AG09319 (cell line): ENCODE results near the gene SLC45A1.

Source experiments
- DNase-seq: peaks from one replicate; pipeline ENCODE4 v3.0.0-alpha.2; 2010; ENCODE audit warnings: low read depth; ENCODE audit errors: extremely low read depth
- CTCF ChIP-seq: IDR thresholded peaks from 2 replicates; pipeline ENCODE4 v1.5.1; 2011; ENCODE audit warnings: low read depth, mild to moderate bottlenecking, inconsistent platforms, low read length, moderate library complexity

The SLC45A1 gene

GRCh38 chr1:8373581-8374241 is 55.8 kb downstream of the SLC45A1 start:
- no peak for DNase-seq
- TF ChIP-seq CTCF, result no peak

- DNase-seq, result no peak
- TF ChIP-seq CTCF, result no peak
These were observed 56.4 kb downstream of the SLC45A1 start for GRCh38 chr1:8374356-8374755.

GRCh38 chr1:8374812-8375211 is 56.9 kb downstream of the SLC45A1 start:
- no peak for DNase-seq
- TF ChIP-seq CTCF, result peak; percentile 41

- no peak for TF ChIP-seq CTCF
- no peak for DNase-seq
These were observed 58.5 kb downstream of the SLC45A1 start for GRCh38 chr1:8376358-8376840.

- TF ChIP-seq CTCF, result no peak
- no peak for DNase-seq
These were observed 59.5 kb downstream of the SLC45A1 start for GRCh38 chr1:8377271-8377981.

GRCh38 chr1:8378178-8378577 is 60.3 kb downstream of the SLC45A1 start:
- TF ChIP-seq CTCF, result no peak
- DNase-seq, result no peak

GRCh38 chr1:8378981-8379470 is 61.1 kb downstream of the SLC45A1 start:
- TF ChIP-seq CTCF, result no peak
- DNase-seq, result no peak
